Transverse colon (tissue), 4 donors: Measurements from ENCODE around the gene CEP192. TPM values are rescaled to one million over a fixed set of nuclear protein-coding genes. Genes with fewer than 3 reads are reported as not detected.

Experiments used
- DNase-seq: peaks from one replicate; pipeline ENCODE4 v3.0.0-alpha.2; 2019
- H3K27ac ChIP-seq, 4 donors: fragments of 200-600 bp; sonication (generic); 2 replicates each; pipeline ENCODE4 v1.5.1; 2016 to 2018; ENCODE audit warnings: inconsistent platforms in 4 of 4
- H3K27me3 ChIP-seq: fragments of 200-600 bp; sonication (generic); 2 replicates; pipeline ENCODE4 v1.5.1; 2017; ENCODE audit warnings: inconsistent platforms
- H3K36me3 ChIP-seq, 4 donors: fragments of 200-600 bp; sonication (generic); 2 replicates each; pipeline ENCODE4 v1.5.1; 2017 to 2019; ENCODE audit warnings: inconsistent platforms in 4 of 4
- H3K4me1 ChIP-seq, 4 donors: fragments of 200-600 bp; sonication (generic); 2 replicates each; pipeline ENCODE4 v1.5.1; 2017 to 2020; ENCODE audit warnings: inconsistent platforms in 4 of 4
- H3K4me3 ChIP-seq, 4 donors: fragments of 200-600 bp; sonication (generic); 1 replicate in 1 of 4; 2 replicates in 3 of 4; pipeline versions ENCODE4 v1.5.1 to v1.6.1; 2017 to 2019; ENCODE audit warnings: inconsistent platforms in 4 of 4
- H3K9me3 ChIP-seq, 2 donors: fragments of 200-600 bp; sonication (generic); 2 replicates each; pipeline ENCODE4 v1.5.1; 2017 to 2019; ENCODE audit warnings: inconsistent platforms in 2 of 2
- CTCF ChIP-seq, 5 experiments: fragments of 200-600 bp in 3 of 5; fragments of 450-650 bp in 2 of 5; sonication (generic) in 3 of 5; IDR thresholded peaks; 1 replicate in 2 of 5; 2 replicates in 3 of 5; pipeline ENCODE4 v1.5.1; 2016 to 2017; ENCODE audit warnings: antibody characterized with exemption in 5 of 5, inconsistent platforms in 3 of 5, mild to moderate bottlenecking in 2 of 5, moderate library complexity in 1 of 5
- EP300 ChIP-seq: sonication (generic); formaldehyde crosslinking; IDR thresholded peaks from one replicate; pipeline ENCODE4 v1.6.1; 2017; ENCODE audit warnings: antibody characterized with exemption, low read depth
- POLR2A ChIP-seq: fragments of 450-650 bp; IDR thresholded peaks from one replicate; pipeline ENCODE4 v1.6.1; 2016; ENCODE audit warnings: antibody characterized with exemption, mild to moderate bottlenecking, moderate library complexity
- POLR2AphosphoS5 ChIP-seq, 3 donors: sonication (generic); formaldehyde crosslinking; IDR thresholded peaks; one replicate each; pipeline ENCODE4 v1.6.1; 2016; ENCODE audit warnings: antibody characterized with exemption in 3 of 3
- WGBS, 2 donors: methylation state at CpG; one replicate each; pipeline ENCODE4 v1.1.5; 2018; ENCODE audit warnings: low coverage in 1 of 2; 5-methylcytosine and 5-hydroxymethylcytosine counted together
- in situ Hi-C, 4 donors: fragments of 200-750 bp; cut with MboI; loops; one replicate each; pipeline versions ENCODE4 v1.15.0 to v1.15.1; 2017; ENCODE audit warnings: low sequenced_read_pairs in 3 of 4, low pct_ligation_motif_present in 1 of 4, low pct_unique_long_range_greater_than_20kb in 1 of 4
- intact Hi-C: fragments of 100-400 bp; cut with DNase I; formaldehyde crosslinking; loops from one replicate; pipeline ENCODE4 v1.15.1; 2023; ENCODE audit warnings: low total_unique reads
- total RNA-seq, 4 donors: library from RNA; depleted of rRNA; stranded (reverse); fragments of >200 nt; gene quantifications; one replicate each; pipeline ENCODE4 v1.1.0, GENCODE V29; 2016

CEP192 gene
- total RNA-seq, 4 donors from 2014 or later, result 21.3 to 40.0 (median 34.1) TPM

GRCh38 chr18:13003466-13003896 lies 12.3 kb downstream of the CEP192 start:
- DNase-seq, result no peak
- WGBS, 2 donors, result 64 to 84% methylated on average over 2 to 7 of the region's 7 CpGs

DNA sequence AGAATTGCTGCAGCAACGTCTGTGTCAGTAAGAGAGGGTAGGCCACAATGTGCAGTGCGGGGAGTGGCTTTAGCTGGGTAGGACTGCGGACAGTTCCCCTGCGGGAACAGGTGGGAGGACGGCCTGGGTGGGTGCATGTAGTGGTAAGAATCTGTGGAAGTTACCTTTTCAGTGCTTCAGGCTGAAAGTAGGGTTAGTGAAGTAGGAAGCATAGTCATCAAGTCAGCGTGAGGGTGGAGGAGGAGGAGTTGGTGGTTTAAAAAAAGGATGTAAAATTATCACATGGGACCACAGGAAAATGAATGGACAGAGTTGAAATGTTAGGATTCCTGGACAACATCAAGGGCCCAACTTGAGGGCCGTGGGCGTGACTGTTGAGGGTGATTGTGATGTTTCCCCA lies 13.2 kb downstream of the CEP192 start:
- Histone ChIP-seq H3K9me3 (no peaks in the 10 kb centered on the region), H3K36me3 (peaks cover 0 to 42% (median 15%) of the 10 kb centered on the region in 4 donors), H3K4me3 (no peak overlapping the region), H3K27me3 (no peaks in the 10 kb centered on the region), H3K4me1 (no peaks in the 10 kb centered on the region), H3K27ac (no peak overlapping the region)
- TF ChIP-seq CTCF (IDR thresholded peaks at IDR 0.05) (no peak), EP300 (no peak), POLR2A (no peak), POLR2AphosphoS5 (IDR thresholded peaks at IDR 0.05) (no peak)
- in situ Hi-C loops (no loop called here), intact Hi-C loops (no loop called here)
- WGBS, 2 donors, result 89 to 90% methylated on average over 8 of the region's 8 CpGs
- no peak for DNase-seq

More at GRCh38 chr18:13003466-13003896, 12.3 kb downstream of the CEP192 start:
- H3K4me3 ChIP-seq, result no peak overlapping the region
- H3K27ac ChIP-seq, result no peak overlapping the region
- in situ Hi-C loops, result no loop called here
- intact Hi-C loops, result no loop called here
- peaks cover 0 to 3% (median under 1%) of the 10 kb centered on the region in 4 donors for H3K4me1 ChIP-seq
- H3K36me3 ChIP-seq, result peaks cover 0 to 34% (median 10%) of the 10 kb centered on the region in 4 donors
- no peaks in the 10 kb centered on the region for H3K27me3 ChIP-seq
- H3K9me3 ChIP-seq, result no peaks in the 10 kb centered on the region
- no peak for TF ChIP-seq POLR2AphosphoS5 (IDR thresholded peaks at IDR 0.05)
- TF ChIP-seq CTCF (IDR thresholded peaks at IDR 0.05), result peak in 3 of 5 experiments; percentile 17 to 21 (median 19)

DNA sequence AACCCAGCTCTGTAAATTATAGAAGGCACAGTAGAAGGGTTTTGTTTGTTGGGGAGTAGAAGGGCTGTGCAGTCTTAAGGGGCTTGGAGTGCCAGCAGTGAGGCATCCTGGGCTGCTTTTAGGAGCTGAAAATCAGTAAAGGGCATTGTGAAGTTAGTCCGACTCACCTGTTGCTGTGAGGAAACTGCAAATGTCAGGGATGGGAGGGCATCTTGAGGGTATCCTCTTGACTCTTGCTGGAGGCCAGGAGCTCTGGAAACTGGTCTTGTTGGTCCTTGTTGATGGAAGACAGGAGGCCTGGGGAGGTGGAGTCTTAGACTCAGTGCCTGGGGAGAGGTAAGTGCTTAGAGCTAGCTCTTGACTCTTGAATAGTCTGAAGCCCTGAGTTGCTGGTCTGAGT lies 14.1 kb downstream of the CEP192 start:
- Histone ChIP-seq H3K4me1 (no peaks in the 10 kb centered on the region), H3K27me3 (no peaks in the 10 kb centered on the region), H3K4me3 (no peak overlapping the region), H3K9me3 (no peaks in the 10 kb centered on the region), H3K27ac (no peak overlapping the region), H3K36me3 (peaks cover 0 to 50% (median 18%) of the 10 kb centered on the region in 4 donors)
- TF ChIP-seq POLR2A (no peak), CTCF (IDR thresholded peaks at IDR 0.05) (no peak), POLR2AphosphoS5 (IDR thresholded peaks at IDR 0.05) (no peak), EP300 (no peak)
- 100% methylated on average over 1 of the region's 1 CpG for WGBS, 2 donors
- in situ Hi-C loops, result no loop called here
- no peak for DNase-seq
- intact Hi-C loops, result no loop called here

GRCh38 chr18:13006531-13007247 lies 15.5 kb downstream of the CEP192 start:
- in situ Hi-C loops (no loop called here), intact Hi-C loops (no loop called here)
- Histone ChIP-seq H3K27me3 (no peaks in the 10 kb centered on the region), H3K9me3 (no peaks in the 10 kb centered on the region), H3K4me3 (no peak overlapping the region), H3K4me1 (no peaks in the 10 kb centered on the region), H3K27ac (no peak overlapping the region), H3K36me3 (peaks cover 0 to 40% (median 18%) of the 10 kb centered on the region in 4 donors)
- no peak for TF ChIP-seq CTCF (IDR thresholded peaks at IDR 0.05)
- TF ChIP-seq POLR2AphosphoS5 (IDR thresholded peaks at IDR 0.05), result no peak
- no peak for TF ChIP-seq POLR2A
- TF ChIP-seq EP300, result no peak
- WGBS, 2 donors, result 72 to 75% methylated on average over 11 to 12 of the region's 12 CpGs
- no peak for DNase-seq
